PFSK-1 (cell line): Measurements from ENCODE around the gene MARCHF7.

Experiments
- FOXP2 ChIP-seq: optimal IDR thresholded peaks from 2 replicates; pipeline ENCODE3; 2011; ENCODE audit warnings: borderline replicate concordance, control low read depth, inconsistent platforms; ENCODE audit not compliant: insufficient read depth; ENCODE audit errors: extremely low read length, extremely low read depth
- POLR2AphosphoS5 ChIP-seq: IDR thresholded peaks from 2 replicates; pipeline ENCODE4 v1.6.1; 2012; ENCODE audit warnings: low read depth, mild to moderate bottlenecking, control low read depth, low read length, moderate library complexity
- REST ChIP-seq, 2 experiments: IDR thresholded peaks; 2 replicates each; pipeline versions ENCODE4 v1.6.1 to v1.8.0; 2011 to 2012; ENCODE audit warnings: low read depth in 2 of 2, low read length in 2 of 2, control low read depth in 1 of 2, inconsistent platforms in 1 of 2, mild to moderate bottlenecking in 1 of 2, moderate library complexity in 1 of 2; ENCODE audit not compliant: insufficient read depth in 1 of 2
- SIN3A ChIP-seq: IDR thresholded peaks from 2 replicates; pipeline ENCODE4 v1.6.1; 2012; ENCODE audit warnings: mild to moderate bottlenecking, low read length, moderate library complexity, borderline replicate concordance; ENCODE audit not compliant: insufficient read depth
- TAF1 ChIP-seq: IDR thresholded peaks from 2 replicates; pipeline ENCODE4 v1.6.1; 2012; ENCODE audit warnings: low read length, control low read depth, borderline replicate concordance; ENCODE audit not compliant: insufficient read depth

- TF ChIP-seq REST (IDR thresholded peaks at IDR 0.05; ENCODE audit: insufficient read depth in 1 of 2, low read depth in 2 of 2, low read length in 2 of 2), result no peak
- no peak for TF ChIP-seq TAF1
- TF ChIP-seq POLR2AphosphoS5, result no peak
- no peak for TF ChIP-seq SIN3A
- TF ChIP-seq FOXP2, result no peak
Observed at GRCh38 chr2:159714247-159714930, 2.1 kb downstream of the MARCHF7 start.
